Osteoblast (primary cell): ENCODE results near the gene SLC39A11. TPM values are rescaled to one million over a fixed set of nuclear protein-coding genes. Genes with fewer than 3 reads are reported as not detected.

ENCODE experiments used
- DNase-seq: peaks from one replicate; pipeline ENCODE4 v3.0.0; 2011; ENCODE audit warnings: low spot score, mixed read lengths; ENCODE audit not compliant: insufficient read length; ENCODE audit errors: missing footprints
- H2AFZ ChIP-seq: 2 replicates; pipeline ENCODE4 v1.6.0; 2011; ENCODE audit warnings: mild to moderate bottlenecking, low read length
- H3K27ac ChIP-seq: 2 replicates; pipeline ENCODE4 v1.5.1; 2011; ENCODE audit warnings: mild to moderate bottlenecking, low read depth, low read length, moderate library complexity
- H3K27me3 ChIP-seq: 2 replicates; pipeline ENCODE4 v1.6.0; 2012; ENCODE audit warnings: mild to moderate bottlenecking, control low read depth, inconsistent platforms, low read length, moderate library complexity; ENCODE audit not compliant: insufficient read depth
- H3K36me3 ChIP-seq: 2 replicates; pipeline ENCODE4 v1.5.1; 2011; ENCODE audit warnings: mild to moderate bottlenecking, low read length, control low read depth, moderate library complexity; ENCODE audit not compliant: insufficient read depth
- H3K4me1 ChIP-seq: 2 replicates; pipeline ENCODE4 v1.5.1; 2011; ENCODE audit warnings: mild to moderate bottlenecking, low read length, control low read depth, moderate library complexity; ENCODE audit not compliant: insufficient read depth
- H3K4me2 ChIP-seq: 2 replicates; pipeline ENCODE4 v1.6.0; 2011; ENCODE audit warnings: mild to moderate bottlenecking, low read length; ENCODE audit not compliant: insufficient read depth
- H3K4me3 ChIP-seq: fragments of 200-600 bp; sonication (generic); 3 replicates; pipeline ENCODE4 v1.5.1; 2012; ENCODE audit warnings: mild to moderate bottlenecking, low read length, inconsistent platforms; ENCODE audit not compliant: insufficient read depth
- H3K79me2 ChIP-seq: 2 replicates; pipeline ENCODE4 v1.6.0; 2012; ENCODE audit warnings: mild to moderate bottlenecking, low read length, control low read depth, inconsistent platforms; ENCODE audit not compliant: insufficient read depth
- H3K9me3 ChIP-seq: 2 replicates; pipeline ENCODE4 v1.5.1; 2011; ENCODE audit warnings: low read depth, low read length, control low read depth
- H4K20me1 ChIP-seq: 2 replicates; pipeline ENCODE4 v1.6.0; 2012; ENCODE audit warnings: mild to moderate bottlenecking, low read length, control low read depth; ENCODE audit not compliant: insufficient read depth
- CTCF ChIP-seq: IDR thresholded peaks from 2 replicates; pipeline ENCODE4 v1.5.1; 2011; ENCODE audit warnings: mild to moderate bottlenecking, low read depth, low read length, moderate library complexity; ENCODE audit errors: extremely low read depth
- total RNA-seq: library from RNA; depleted of rRNA; stranded (reverse); fragments of >200 nt; gene quantifications from 2 replicates; pipeline ENCODE4 v1.2.3, GENCODE V29; 2012

Gene SLC39A11
- total RNA-seq, 1 donor: 27.1 TPM

DNA sequence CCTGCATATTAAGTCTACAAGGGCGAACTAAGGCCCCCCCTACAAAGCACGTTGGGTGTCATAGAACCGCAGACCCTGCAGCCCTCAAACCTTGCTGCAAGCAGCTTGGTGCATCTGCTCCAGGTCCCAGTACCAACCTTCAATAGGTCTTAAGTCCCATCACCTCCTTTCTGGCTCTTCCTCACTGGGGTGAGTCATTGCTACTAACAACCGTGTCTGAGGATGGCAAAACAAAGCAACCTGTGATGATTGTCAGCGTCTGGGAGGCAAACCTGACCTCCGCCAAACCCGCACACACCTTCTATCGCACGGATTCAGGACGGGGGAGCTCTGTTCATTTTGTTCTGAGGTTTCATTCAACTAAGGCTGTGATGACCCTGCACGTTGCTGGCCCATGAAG is 138.9 kb downstream of the SLC39A11 start:
- no peak for TF ChIP-seq CTCF
- Histone ChIP-seq H3K27ac (no peak overlapping the region), H3K4me3 (no peak overlapping the region), H3K9me3 (no peaks in the 10 kb centered on the region), H3K27me3 (no peaks in the 10 kb centered on the region), H3K36me3 (no peaks in the 10 kb centered on the region), H3K79me2 (no peaks in the 10 kb centered on the region), H3K4me2 (no peak overlapping the region), H3K4me1 (no peaks in the 10 kb centered on the region), H2AFZ (no peak overlapping the region), H4K20me1 (peaks cover 12% of the 10 kb centered on the region)
- no peak for DNase-seq

- no peaks in the 10 kb centered on the region for H3K36me3 ChIP-seq
- no peak overlapping the region for H3K27ac ChIP-seq
- no peaks in the 10 kb centered on the region for H3K79me2 ChIP-seq
- H3K4me3 ChIP-seq: no peak overlapping the region
- TF ChIP-seq CTCF: no peak
- peaks cover 12% of the 10 kb centered on the region for H4K20me1 ChIP-seq
- DNase-seq: no peak
- no peak overlapping the region for H2AFZ ChIP-seq
- H3K4me2 ChIP-seq: no peak overlapping the region
- no peaks in the 10 kb centered on the region for H3K9me3 ChIP-seq
- no peaks in the 10 kb centered on the region for H3K4me1 ChIP-seq
- H3K27me3 ChIP-seq: no peaks in the 10 kb centered on the region
Measured at GRCh38 chr17:72952641-72953315, 139.7 kb downstream of the SLC39A11 start.

GRCh38 chr17:72952220-72952619 is 140.3 kb downstream of the SLC39A11 start:
- TF ChIP-seq CTCF: no peak

GRCh38 chr17:72950242-72950931 is 142.1 kb downstream of the SLC39A11 start:
- DNase-seq: no peak
- no peak for TF ChIP-seq CTCF
- Histone ChIP-seq H3K4me3 (no peak overlapping the region), H3K79me2 (no peaks in the 10 kb centered on the region), H3K36me3 (no peaks in the 10 kb centered on the region), H3K27me3 (no peaks in the 10 kb centered on the region), H4K20me1 (peaks cover 12% of the 10 kb centered on the region), H3K27ac (no peak overlapping the region), H2AFZ (no peak overlapping the region), H3K4me2 (no peak overlapping the region), H3K9me3 (no peaks in the 10 kb centered on the region), H3K4me1 (no peaks in the 10 kb centered on the region)

More at GRCh38 chr17:72952220-72952619, 140.3 kb downstream of the SLC39A11 start:
- H3K4me3 ChIP-seq: no peak overlapping the region
- no peaks in the 10 kb centered on the region for H3K79me2 ChIP-seq
- no peak overlapping the region for H3K27ac ChIP-seq
- no peak overlapping the region for H3K4me2 ChIP-seq
- H3K36me3 ChIP-seq: no peaks in the 10 kb centered on the region
- peaks cover 12% of the 10 kb centered on the region for H4K20me1 ChIP-seq
- H3K9me3 ChIP-seq: no peaks in the 10 kb centered on the region
- H2AFZ ChIP-seq: no peak overlapping the region
- no peaks in the 10 kb centered on the region for H3K4me1 ChIP-seq
- H3K27me3 ChIP-seq: no peaks in the 10 kb centered on the region
- DNase-seq: no peak
